Muscle layer of duodenum (tissue), 2 donors: Measurements from ENCODE around the gene CD300C.
"Not testable (repeated sequence)": the region's sequence is repeated elsewhere in the genome, so short reads cannot be mapped to it uniquely, and the experiment has no call there.

ENCODE experiments used
- H3K27ac ChIP-seq: one replicate; pipeline ENCODE4 v1.7.0; 2013; ENCODE audit warnings: mild to moderate bottlenecking, low read length
- H3K27me3 ChIP-seq: one replicate; pipeline ENCODE4 v1.7.0; 2013; ENCODE audit warnings: low read depth, mild to moderate bottlenecking, control low read depth, low read length
- H3K36me3 ChIP-seq, 2 donors: one replicate each; pipeline ENCODE4 v1.7.0; 2013; ENCODE audit warnings: low read length in 2 of 2, control low read depth in 1 of 2, mild to moderate bottlenecking in 1 of 2; ENCODE audit not compliant: insufficient read depth in 2 of 2, control insufficient read depth in 1 of 2
- H3K4me1 ChIP-seq, 2 donors: one replicate each; pipeline ENCODE4 v1.7.0; 2013; ENCODE audit warnings: low read length in 2 of 2, mild to moderate bottlenecking in 2 of 2, control low read depth in 1 of 2, moderate library complexity in 1 of 2; ENCODE audit not compliant: insufficient read depth in 2 of 2, control insufficient read depth in 1 of 2
- H3K4me3 ChIP-seq, 2 donors: one replicate each; pipeline ENCODE4 v1.7.0; 2013; ENCODE audit warnings: low read length in 2 of 2, low read depth in 1 of 2, mild to moderate bottlenecking in 1 of 2
- H3K9me3 ChIP-seq, 2 donors: one replicate each; pipeline ENCODE4 v1.7.0; 2013; ENCODE audit warnings: low read length in 2 of 2, control low read depth in 1 of 2, mild to moderate bottlenecking in 1 of 2; ENCODE audit not compliant: control insufficient read depth in 1 of 2
- donor health status: healthy.

Gene CD300C

DNA sequence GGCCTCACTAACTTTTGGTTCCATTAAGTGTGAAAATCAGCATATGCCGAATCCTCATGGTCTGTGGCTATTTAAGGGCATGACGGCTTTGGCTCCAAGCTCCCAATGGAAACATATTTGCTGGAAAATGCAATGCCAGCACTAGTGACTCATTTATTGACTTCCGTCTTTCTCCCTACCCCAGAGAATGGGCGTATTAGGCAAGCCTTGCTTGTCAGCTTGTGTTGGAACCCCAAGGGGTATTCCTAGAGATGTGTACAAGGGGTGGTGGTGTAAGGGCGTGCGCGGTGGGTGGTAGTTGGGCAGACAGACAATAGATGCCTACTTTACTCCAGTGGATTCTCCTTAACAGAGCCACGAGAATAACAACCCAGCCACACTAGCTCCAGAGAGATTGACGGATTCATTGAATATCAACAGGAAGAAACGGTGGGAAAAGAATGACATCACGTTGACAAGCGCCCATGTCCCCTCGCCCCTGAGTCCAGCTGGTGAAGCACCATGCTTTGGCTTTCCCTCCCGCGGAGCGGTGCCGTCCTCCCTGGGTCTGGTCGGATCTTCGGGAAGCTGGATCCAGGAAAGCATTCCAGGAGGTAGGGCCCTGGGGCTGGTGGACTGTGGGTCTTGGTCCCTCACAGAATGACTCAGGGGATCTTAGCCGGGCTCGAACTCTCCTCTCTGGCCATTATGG lies 25.0 kb downstream of the CD300C start:
- no peaks in the 10 kb centered on the region for H3K27me3 ChIP-seq
- peak overlapping the region in 1 of 2 donors; percentile 13 for H3K4me3 ChIP-seq
- peaks cover 3 to 9% of the 10 kb centered on the region in 2 donors for H3K9me3 ChIP-seq
- H3K4me1 ChIP-seq = no peaks in the 10 kb centered on the region
- H3K36me3 ChIP-seq = no peaks in the 10 kb centered on the region
- peak overlapping the region; percentile 83 for H3K27ac ChIP-seq

DNA sequence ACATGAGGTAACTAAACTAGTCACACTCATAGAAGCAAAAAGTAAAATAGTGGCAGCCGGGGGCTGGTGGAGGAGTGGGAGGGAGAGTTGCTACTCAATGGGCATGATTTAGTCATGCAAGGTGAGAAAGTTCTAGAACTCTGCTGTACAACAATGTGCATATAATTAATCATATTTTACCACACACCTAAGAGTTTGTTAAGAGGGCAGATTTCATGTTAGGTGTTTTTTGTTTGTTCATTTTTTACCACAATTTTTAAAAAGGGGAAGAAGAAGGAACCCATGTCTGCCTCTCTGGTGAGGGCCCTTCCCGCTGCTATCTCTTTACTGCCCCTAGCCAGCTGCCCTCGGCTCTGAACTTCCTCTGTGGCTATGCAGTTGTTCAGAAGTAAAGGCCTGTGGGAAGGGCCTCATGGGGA lies 25.9 kb downstream of the CD300C start:
- Histone ChIP-seq H3K4me1 (no peaks in the 10 kb centered on the region), H3K9me3 (peaks cover 3 to 9% of the 10 kb centered on the region in 2 donors), H3K36me3 (no peaks in the 10 kb centered on the region), H3K27ac (peak overlapping the region; percentile 19), H3K4me3 (no peak overlapping the region), H3K27me3 (no peaks in the 10 kb centered on the region)

DNA sequence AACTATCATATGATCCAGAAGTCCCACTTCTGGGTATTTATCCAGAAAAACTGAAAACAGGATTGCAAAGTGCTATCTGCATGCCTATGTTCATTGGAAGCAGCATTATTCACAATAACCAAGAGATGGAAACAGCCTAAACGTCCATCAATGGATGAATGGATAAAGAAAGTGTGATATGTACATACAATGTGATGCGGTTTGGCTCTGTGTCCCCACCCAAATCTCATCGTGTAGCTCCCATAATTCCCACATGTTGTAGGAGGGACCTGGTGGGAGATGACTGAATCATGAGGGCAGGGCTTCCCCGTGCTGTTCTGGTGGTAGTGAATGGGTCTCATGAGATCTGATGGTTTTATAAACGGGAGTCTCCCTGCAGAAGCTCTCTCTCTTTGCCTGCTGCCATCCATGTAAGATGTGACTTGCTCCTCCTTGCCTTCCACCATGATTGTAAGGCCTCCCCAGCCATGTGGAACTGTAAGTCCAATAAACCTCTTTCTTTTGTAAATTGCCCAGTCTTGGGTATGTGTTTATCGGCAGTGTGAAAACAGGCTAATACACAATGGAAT lies 27.4 kb downstream of the CD300C start:
- not testable (repeated sequence) for H3K4me1 ChIP-seq, H3K36me3 ChIP-seq

DNA sequence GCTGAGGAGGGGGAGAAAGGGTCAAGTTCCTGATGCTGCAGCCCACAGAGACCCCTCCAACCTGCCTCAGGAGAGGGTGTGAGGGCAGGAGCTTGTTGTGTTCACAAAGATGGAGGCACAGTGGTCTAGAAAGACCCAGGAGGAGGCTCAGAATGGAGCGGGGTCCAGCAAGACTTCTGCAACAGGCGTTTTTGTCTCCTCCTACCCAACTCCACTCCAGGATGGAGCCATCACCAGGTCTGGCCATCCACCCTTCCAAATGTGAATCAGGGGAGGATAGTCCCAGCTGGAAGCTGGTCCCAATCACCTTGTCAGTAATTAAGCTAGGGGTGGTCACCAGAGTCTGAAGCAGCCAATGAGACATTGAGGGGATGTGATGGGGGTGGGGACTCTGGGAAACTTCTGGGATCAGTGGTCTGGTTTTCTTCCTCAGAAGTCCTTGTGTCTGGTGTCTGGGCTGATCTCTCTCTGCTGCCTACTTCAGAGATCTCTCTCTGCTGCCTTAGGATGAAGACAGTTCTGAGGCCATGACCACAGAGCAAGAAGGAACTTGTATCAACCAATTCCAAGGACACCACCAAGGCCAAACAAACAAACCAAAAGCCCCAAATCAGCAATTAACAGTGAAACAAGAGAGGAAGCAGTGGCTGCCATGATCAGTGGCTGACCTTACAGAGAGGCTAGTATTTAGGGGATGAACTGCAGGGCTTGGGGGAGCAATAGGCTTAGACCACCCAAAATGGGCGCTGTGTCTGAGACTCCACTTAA lies 29.2 kb downstream of the CD300C start:
- peaks cover 0 to 3% of the 10 kb centered on the region in 2 donors for H3K9me3 ChIP-seq
- no peaks in the 10 kb centered on the region for H3K36me3 ChIP-seq
- no peak overlapping the region for H3K27ac ChIP-seq
- no peak overlapping the region for H3K4me3 ChIP-seq
- no peaks in the 10 kb centered on the region for H3K27me3 ChIP-seq
- no peaks in the 10 kb centered on the region for H3K4me1 ChIP-seq

More for the DNA sequence above, 27.4 kb downstream of the CD300C start:
- H3K27ac ChIP-seq, H3K27me3 ChIP-seq, H3K4me3 ChIP-seq: not testable (repeated sequence)
- peaks cover 3 to 11% of the 10 kb centered on the region in 2 donors for H3K9me3 ChIP-seq

DNA sequence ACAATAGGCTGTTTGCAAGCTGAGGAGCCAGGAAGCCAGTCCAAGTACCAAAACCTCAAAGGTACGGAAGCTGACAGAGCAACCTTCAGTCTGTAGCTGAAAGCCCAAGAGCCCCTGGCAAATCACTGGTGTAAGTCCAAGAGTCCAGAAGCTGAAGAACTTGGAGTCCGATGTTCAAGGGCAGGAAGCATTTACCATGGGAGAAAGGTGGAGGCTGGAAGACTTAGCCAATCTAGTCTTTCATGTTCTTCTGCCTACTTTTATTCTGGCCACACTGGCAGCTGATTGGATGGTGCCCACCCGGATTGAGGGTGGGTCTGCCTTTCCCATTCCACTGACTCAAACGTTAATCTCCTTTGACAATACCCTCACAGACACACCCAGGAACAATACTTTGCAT lies 30.0 kb downstream of the CD300C start:
- H3K36me3 ChIP-seq = no peaks in the 10 kb centered on the region
- H3K4me1 ChIP-seq = no peaks in the 10 kb centered on the region
- no peak overlapping the region for H3K27ac ChIP-seq
- no peaks in the 10 kb centered on the region for H3K27me3 ChIP-seq
- H3K9me3 ChIP-seq = peaks cover 0 to 3% of the 10 kb centered on the region in 2 donors
- H3K4me3 ChIP-seq = no peak overlapping the region

DNA sequence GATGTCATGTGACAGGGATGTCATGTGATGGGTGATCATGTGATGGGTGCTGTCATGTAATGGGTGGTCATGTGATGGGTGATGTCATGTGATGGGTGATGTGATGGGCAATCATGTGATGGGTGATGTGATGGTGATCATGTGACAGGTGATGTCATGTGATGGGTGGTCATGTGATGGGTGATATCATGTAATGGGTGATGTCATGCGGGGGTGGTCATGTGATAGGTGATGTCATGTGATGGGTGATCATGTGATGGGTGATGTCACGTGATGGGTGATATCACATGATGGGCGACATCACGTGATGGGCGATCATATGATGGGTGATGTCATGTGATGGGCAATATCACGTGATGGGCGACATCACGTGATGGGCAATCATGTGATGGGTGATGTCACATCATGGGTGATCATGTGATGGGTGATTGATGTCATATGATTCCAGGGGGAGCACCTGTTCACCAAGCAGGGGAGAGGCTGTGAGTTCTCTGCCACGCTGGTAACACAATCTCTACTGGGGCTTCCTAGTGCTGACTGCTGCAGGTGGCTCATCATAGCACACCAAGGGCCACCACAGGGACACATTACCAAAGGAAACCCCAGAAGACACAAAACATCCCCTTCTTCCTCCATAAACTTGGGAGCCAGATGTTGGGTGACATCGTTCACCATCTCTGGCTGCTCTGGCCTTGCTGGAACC lies 31.1 kb downstream of the CD300C start:
- H3K27ac ChIP-seq = no peak overlapping the region
- H3K36me3 ChIP-seq = no peaks in the 10 kb centered on the region
- H3K4me3 ChIP-seq = no peak overlapping the region
- peaks cover 0 to 3% of the 10 kb centered on the region in 2 donors for H3K9me3 ChIP-seq
- H3K27me3 ChIP-seq = no peaks in the 10 kb centered on the region
- H3K4me1 ChIP-seq = no peaks in the 10 kb centered on the region

DNA sequence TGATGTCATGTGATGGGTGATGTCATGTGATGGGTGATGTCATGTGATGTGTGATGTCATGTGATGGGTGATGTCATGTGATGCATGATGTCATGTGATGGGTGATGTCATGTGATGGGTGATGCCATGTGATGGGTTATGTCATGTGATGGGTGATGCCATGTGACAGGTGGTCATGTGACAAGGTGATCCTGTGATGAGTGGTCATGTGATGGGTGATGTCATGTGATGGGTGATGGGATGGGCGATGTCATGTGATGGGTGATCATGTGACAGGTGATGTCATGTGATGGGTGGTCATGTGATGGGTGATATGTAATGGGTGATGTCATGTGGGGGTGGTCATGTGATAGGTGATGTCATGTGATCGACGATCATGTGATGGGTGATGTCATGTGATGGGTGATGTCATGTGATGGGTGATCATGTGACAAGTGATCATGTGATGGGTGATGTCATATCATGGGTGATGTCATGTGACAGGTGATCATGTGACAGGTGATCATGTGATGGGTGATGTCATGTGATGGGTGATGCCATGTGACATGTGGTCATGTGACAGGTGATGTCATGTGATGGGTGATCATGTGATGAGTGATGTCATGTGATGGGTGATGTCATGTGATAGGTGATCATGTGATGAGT lies 31.8 kb downstream of the CD300C start:
- Histone ChIP-seq H3K27ac (no peak overlapping the region), H3K4me3 (no peak overlapping the region), H3K9me3 (peaks cover 0 to 3% of the 10 kb centered on the region in 2 donors), H3K4me1 (no peaks in the 10 kb centered on the region), H3K36me3 (no peaks in the 10 kb centered on the region), H3K27me3 (no peaks in the 10 kb centered on the region)

DNA sequence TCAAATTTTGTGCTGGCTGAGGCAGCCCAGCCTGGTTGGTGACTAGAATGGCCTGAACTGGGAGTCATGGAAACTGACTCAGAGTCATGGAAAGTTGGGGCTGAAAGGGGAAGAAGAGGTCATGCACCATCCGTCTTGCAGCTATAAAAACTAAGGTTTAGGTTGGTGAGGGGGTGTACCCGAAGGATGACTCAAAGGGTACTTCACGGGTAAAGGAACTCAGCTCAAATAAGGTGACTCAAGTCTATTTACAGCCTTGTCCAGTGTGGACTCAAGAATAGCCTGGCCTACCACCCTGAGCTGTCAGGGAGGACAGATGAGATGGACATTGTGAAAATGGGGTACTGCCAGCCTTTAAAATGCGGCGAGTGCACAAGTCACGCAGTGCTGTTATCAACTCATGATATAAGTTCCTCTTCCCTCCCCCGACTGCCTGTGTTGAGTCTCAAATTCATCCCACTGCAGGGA lies 33.3 kb downstream of the CD300C start:
- peaks cover 0 to 3% of the 10 kb centered on the region in 2 donors for H3K9me3 ChIP-seq
- H3K4me1 ChIP-seq = no peaks in the 10 kb centered on the region
- H3K36me3 ChIP-seq = no peaks in the 10 kb centered on the region
- no peaks in the 10 kb centered on the region for H3K27me3 ChIP-seq
- H3K27ac ChIP-seq = peak overlapping the region; percentile 19
- H3K4me3 ChIP-seq = no peak overlapping the region

DNA sequence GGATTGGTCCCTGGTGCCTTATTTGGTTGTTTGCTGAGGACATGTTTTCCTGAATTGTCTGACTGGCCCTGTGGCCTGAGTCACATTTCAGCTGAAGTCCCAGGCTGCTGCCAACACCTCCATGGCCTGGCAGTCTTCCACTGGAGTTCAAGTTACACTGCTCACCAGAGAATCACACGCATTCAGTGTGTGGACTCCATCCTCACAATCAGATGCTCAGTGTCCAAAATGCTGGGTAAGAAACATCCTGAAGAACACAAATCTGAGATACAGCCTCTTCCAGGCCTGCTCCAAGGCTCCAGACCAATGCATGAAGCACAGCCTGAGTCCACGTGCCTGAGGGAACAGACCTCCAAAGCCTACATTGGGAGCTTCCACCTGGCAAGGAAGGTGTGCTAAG lies 33.9 kb downstream of the CD300C start:
- Histone ChIP-seq H3K9me3 (peaks cover 0 to 3% of the 10 kb centered on the region in 2 donors), H3K4me1 (no peaks in the 10 kb centered on the region), H3K27ac (no peak overlapping the region)

DNA sequence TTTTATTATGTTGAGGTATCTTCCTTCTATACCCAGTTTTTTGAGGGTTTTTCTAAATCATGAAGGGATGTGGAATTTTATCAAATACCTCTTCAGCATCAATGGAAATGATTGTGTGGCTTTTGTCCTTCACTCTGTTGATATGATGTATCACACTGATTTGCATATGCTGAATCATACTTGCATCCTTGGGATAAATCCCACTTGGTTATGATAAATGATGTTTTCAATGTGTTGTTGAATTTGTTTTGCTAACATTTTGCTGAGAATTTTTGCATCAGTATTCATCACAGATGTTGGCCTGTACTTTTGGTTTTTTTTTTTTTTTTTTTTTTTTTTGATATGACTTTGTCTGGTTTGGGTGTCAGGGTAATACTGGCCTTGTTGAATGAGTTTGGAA lies 37.8 kb downstream of the CD300C start:
- no peak overlapping the region for H3K4me3 ChIP-seq
- H3K27me3 ChIP-seq = no peaks in the 10 kb centered on the region
- no peaks in the 10 kb centered on the region for H3K9me3 ChIP-seq
- H3K27ac ChIP-seq = no peak overlapping the region
- H3K36me3 ChIP-seq = no peaks in the 10 kb centered on the region
- no peaks in the 10 kb centered on the region for H3K4me1 ChIP-seq

More for the DNA sequence above, 33.9 kb downstream of the CD300C start:
- H3K36me3 ChIP-seq = no peaks in the 10 kb centered on the region
- H3K4me3 ChIP-seq = no peak overlapping the region
- no peaks in the 10 kb centered on the region for H3K27me3 ChIP-seq
